DOHH2 (cell line): ENCODE results near the gene UNC13B.

Experiments
- CTCF ChIP-seq: fragments of 200-600 bp; sonication (generic); IDR thresholded peaks from one replicate; pipeline ENCODE4 v1.5.1; 2014; ENCODE audit warnings: antibody characterized with exemption, mild to moderate bottlenecking, low read depth, low read length; ENCODE audit not compliant: poor library complexity, severe bottlenecking
- EZH2phosphoT487 ChIP-seq: fragments of 200-600 bp; sonication (generic); IDR thresholded peaks from 2 replicates; pipeline ENCODE4 v1.6.1; 2017; ENCODE audit warnings: borderline replicate concordance, mild to moderate bottlenecking, antibody characterized with exemption, low read length, moderate library complexity, mixed read lengths

DNA sequence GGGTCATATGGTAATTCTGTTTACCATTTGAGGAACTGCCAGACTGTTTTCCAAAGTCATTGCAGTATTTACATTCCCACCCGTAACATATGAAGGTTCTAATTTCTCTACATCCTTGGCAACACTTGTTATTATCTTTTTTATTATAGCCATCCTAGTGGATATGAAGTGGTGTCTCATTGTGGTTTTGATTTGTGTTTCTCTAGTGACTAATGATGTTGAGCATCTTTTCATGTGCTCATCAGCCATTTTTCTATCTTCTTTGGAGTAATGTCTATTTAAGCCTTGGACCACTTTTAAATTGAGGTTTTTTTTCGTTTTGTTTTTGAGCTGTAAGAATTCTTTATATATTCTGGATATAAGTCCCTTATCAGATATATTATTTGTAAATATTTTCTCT is 195.3 kb downstream of the UNC13B start:
- TF ChIP-seq CTCF (no peak), EZH2phosphoT487 (no peak)
